HG03571 (cell line): ENCODE results near the gene TANC1.
"Not testable (repeated sequence)": the region's sequence is repeated elsewhere in the genome, so short reads cannot be mapped to it uniquely, and the experiment has no call there.

ENCODE experiments used
- ATAC-seq: cut with Tn5 transposase; IDR thresholded peaks from one replicate; pipeline ENCODE4 v1.9.1; 2021; ENCODE audit not compliant: unreplicated experiment

Gene TANC1

DNA sequence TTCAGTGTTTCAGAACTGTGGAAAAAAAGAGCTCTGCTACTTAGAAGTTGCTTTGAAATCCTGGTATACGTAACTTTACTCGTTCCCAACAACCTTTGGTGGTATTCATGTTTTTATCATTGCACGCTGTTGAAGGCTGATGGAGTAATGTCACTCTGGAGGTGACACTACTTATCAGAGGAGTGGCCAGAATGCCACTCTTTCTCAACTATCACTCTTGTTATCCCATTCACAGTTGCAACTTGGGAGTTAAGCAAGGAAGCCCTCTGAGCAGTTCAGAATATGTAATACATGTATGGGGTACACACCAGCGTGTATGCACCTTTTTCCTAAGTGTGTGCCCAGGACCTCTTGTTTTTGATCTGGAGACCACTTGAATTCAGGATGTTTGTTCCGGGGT, 53.6 kb downstream of the TANC1 start:
- no peak for ATAC-seq

DNA sequence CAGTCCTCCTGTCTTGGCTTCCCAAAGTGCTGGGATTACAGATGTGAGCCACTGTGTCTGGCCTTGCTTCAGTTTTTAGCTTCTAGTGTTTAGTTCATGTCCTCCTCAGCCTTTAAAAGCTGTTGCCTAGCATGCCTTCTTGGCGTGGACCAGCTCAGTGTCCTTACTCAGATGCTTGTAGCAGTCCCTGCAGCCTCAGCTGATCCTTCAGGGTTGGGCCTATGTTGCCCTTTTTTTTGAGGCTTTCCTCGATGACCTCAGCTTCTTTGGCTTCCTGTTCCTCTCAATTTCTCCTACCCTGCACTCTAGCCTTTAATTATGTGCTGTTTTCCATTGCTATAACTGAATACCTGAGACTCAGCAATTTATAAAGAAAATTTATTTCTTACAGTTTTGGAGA, 57.7 kb downstream of the TANC1 start:
- no peak for ATAC-seq

DNA sequence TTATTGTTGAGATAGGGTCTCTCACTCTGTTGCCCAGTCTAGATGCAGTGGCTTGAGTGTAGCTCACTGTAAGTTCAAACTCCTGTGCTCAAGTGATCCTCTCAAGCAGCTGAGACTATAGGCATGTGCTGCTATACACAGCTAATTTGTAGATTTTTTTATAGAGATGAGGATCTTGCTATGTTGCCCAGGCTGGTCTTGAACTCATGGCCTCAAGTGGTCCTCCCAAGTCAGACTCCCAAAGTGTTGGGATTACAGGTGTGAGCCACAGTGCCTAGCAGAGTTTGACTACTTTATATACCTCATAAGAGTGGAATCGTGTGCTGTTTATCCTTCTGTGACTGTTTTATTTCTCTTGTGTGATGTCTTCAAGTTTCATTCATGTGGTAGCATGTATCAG, 60.3 kb downstream of the TANC1 start:
- no peak for ATAC-seq

DNA sequence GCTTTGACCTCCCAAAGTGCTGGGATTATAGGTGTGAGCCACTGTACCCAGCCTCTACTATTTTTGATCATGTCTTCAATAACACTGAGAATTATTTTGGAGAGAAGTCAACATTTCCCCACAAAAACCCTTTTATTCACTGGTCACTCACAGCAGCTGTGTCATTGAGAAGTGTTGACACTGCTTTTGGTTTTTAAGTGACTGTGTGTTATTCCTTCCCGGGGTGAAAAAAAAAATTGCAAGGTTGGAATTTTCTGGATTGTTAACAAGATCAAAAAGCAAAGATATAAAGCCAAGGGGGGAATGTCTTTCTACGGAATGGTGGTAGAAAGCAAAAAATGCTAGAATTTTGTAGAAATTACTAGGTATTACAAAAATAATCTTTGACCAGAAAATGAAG, 61.5 kb downstream of the TANC1 start:
- ATAC-seq, result no peak

DNA sequence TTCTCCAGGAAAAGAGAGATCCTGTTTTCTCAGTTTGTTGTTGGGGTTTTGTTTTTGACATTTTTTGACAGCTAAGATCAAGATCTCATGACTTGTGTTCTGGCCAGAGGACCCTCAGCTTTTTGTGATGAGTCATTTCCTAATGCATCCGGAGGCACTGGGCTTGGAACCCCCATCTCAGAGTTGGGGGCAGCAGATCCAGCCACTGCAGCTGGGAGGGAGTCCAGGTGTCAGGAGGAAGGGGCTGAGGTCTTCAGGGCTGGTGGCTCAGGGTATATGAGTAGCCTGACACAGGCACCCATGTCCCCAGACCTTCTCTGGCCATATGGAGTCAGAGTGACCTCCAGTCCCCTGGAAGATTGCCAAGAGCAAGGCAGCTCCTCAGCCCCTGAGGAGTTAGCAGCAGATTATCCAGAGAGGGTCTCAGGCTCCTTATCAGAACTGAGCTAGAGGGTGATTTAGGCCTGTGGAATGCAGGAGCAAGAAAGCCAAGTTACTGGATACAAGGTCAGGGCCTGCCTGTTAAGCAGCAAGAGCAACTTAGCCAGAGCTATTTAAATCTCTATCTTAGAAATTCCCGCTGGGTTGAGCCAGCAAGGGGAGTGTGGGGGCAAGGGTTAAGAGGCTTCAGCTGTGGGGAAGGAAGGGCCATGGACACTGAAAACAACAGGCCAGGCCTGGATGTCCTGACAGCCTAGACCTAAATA, 62.4 kb downstream of the TANC1 start:
- ATAC-seq, result no peak

DNA sequence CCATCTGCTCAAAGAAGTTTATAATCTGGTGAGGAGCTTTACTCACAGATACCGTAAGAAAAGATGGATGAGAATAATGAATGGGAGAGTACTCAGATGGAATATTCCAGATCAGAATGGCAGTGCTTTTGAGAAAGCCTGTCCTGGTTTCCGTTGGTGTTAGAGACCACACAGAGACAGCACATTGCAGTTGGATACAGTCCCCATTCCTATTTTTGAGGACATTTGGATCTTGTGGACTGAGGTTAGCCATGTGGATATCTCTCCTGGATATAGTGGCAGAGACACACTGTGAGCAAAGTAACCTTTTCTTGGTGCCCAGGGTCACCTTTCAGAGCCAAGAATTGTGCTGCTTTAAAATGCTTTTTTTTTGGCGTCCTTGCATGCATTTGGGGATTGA, 63.7 kb downstream of the TANC1 start:
- ATAC-seq, result no peak

DNA sequence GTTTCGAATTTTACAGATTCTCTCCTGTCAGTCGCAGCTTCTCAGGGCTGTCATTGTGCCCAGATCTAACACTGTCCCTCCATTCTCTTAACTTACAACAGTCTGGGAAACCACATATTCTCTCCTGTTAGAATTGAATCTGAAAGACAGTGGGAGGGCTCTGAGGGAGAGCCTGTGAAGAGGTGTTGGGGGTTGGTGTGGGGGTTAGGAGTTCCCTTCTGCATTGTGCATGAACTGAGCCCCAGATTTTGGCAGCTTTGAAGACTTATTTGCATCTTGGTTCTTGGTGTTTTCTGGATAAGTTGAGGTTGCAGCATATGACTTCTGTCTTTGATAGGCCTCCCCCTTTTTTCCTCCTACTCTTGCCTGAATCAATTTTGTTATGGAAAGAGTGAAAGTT, 64.1 kb downstream of the TANC1 start:
- ATAC-seq, result no peak

DNA sequence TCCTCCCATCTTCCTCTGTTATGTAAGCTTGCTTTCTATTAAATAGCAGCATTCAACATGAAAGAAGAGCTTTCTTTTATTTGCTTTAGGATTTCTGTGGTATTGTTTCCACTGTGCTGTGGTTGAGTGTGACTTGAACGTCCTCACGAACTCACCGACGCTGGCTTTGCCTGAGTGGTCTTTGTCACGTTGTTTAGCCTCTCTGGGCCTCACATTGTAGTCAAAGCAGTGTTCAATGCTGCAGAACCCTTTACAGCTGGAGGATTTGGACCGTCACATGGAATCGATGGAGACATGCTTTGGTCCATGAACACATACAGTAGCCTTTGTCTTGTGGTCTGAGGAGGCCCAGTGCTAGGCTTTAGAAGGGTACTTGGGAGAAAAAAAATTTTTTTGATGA, 66.3 kb downstream of the TANC1 start:
- ATAC-seq, result no peak

DNA sequence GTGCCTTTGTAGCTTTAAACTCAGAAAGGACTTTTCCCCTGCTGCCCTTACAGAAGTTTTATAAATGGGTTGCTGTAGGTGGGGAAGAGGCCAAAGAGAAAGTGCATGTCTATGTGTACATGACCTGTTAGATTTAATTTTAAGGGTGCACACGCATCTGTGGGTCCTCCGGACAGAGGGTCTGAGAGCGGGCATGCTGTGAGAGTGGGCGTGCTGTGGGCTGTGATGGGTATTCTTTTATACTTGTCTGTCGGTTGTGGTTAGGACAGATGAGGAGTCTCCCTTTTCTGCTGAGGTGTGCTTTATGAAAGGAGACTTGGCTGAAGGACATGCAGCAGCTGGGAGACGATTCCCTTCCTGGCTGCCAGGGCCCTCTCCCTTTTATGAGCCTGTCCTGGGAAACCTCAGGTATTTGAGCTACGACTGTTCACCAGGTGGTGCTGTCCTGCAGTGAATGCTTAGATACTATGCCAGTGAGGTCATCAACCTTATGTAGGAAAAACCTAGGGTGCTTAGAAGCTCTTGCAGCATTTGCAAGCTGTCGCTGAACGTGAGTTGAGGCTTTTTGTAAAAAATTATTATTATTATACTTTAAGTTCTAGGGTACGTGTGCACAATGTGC, 67.5 kb downstream of the TANC1 start:
- no peak for ATAC-seq

DNA sequence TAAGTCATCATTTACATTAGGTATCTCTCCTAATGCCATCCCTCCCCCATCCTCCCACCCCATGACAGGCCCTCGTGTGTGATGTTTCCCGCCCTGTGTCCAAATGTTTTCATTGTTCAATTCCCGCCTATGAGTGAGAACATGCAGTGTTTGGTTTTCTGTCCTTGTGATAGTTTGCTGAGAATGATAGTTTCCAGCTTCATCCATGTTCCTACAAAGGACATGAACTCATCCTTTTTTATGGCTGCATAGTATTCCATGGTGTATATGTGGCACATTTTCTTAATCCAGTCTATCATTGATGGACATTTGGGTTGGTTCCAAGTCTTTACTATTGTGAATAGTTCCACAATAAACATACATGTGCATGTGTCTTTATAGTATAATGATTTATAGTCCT, 68.0 kb downstream of the TANC1 start:
- ATAC-seq, result not testable (repeated sequence)

DNA sequence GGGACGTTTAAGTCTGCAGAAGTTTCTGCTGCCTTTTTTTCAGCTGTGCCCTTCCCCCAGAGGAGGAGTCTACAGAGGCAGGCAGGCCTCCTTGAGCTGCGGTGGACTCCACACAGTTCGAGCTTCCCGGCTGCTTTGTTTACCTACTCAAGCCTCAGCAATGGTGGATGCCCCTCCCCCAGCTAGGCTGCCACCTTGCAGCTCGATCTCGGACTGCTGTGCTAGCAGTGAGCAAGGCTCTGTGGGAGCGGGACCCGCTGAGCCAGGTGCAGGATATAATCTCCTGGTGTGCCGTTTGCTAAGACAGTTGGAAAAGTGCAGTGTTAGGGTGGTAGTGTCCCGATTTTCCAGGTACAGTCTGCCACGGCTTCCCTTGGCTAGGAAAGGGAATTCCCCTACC, 72.9 kb downstream of the TANC1 start:
- not testable (repeated sequence) for ATAC-seq

DNA sequence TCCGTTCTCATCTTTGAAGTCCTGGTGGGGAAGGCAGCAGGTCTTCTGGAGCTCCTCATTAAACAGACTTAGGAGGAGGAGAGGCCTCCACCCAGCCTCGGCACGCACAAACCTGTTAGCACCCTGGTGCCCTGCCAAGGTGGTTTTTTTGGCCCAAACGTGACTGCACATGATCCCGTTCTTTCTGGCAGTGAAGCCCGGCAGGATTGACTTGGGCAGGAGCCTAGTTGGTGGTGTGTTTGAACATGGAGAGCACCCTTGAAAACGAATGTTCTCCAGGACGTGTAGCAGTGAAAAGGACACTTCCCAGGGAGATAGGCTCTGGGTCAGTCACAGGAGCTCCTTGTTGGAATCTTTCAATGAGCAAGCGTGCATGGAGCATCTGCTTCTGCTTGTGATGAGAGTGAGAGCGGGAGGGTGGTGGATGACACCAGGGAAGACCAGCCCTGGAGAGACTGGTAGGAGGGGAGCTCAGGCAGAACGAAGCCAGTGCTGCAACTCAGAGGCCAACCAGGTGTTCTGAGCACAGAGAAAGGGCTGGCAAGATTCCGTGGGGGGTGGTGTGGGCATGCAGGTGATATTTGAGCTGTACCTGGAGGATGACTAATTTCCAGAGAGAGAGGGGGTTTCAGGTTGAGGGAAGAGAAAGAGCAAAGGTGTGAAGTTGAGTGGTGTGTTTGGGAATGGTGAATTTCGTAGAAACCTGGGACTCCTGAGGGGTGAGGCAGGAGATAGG, 73.8 kb downstream of the TANC1 start:
- ATAC-seq, result no peak

DNA sequence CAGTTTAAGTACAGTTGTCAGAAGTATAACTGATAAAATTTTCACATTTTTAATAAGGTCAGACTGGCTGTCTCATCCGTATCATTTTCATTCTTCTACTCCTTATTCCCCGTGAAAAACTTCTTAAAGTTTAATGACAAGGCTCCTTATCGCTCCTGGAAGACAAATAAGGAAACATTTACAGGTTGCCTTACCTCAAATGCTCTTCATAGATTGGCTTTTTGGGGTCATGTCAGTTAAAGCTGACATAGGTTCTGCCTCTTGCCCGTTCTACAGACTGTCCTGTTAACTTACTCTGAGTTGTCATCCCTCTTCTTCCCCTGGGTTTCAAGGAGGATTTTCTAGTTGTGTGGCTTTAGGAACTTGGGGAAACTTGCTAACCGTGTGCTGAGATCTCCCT, 75.3 kb downstream of the TANC1 start:
- ATAC-seq, result no peak

DNA sequence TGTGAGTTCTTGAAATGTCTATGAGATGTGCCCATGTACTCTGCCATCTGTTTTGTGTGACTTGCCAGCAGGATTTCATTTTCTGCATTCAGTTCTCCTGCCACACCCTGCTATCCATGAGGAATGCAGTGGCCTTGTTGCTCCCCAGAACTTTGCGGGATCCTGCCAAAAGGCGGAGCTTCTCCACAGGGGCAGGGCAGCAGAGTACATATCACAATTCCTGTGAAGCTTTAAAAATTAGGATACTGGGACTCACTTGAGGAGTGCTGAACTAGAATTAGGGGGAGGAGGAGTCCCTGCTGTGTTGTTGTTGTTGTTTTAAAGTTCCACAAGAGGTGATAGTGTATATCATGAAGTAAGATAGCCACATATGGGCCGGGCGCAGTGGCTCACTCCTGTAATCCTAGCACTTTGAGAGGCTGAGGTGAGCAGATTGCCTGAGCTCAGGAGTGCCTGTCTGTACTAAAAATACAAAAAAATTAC, 76.4 kb downstream of the TANC1 start:
- ATAC-seq, result no peak

DNA sequence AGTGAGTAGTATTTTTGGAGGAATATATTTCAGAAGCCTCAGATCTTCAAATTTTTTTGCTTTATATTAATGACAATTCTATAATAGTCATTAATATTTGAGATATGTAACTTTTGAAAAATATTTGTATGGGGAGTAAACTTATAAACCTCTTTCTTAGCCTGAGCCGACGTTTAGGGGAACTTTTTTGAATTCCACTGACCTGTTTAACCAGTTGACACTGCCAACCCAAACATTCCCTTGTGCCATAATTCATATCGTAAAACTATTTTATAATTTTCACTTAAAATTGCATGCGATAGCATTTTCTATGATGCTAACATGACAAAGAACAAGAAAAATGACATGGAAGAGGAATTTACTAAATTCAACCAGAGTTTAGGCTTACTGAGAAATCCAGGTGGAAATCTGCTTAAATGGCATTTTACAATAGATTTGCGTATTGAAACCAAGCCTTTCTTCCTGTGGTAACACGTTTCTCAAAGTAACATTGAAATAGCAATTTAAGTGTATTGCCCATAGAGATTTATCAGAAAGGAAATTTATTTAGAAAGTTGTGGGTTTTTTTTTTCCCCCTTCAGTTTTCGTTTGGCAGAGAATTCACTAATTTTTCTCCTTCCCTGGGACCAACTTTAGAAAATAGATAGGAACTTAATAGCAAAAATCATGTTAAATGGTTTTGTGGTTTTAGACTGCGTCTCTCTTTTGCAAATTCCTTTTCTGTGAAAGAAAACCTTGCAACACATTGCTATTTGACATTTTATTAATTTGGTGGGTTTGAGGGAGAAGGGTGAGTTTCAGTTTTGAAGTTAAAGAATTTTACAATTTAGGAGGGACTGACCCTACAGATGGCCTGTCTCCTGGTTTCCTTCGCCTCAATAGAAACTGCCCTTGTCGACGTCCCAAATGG, 77.4 kb downstream of the TANC1 start:
- ATAC-seq, result no peak

DNA sequence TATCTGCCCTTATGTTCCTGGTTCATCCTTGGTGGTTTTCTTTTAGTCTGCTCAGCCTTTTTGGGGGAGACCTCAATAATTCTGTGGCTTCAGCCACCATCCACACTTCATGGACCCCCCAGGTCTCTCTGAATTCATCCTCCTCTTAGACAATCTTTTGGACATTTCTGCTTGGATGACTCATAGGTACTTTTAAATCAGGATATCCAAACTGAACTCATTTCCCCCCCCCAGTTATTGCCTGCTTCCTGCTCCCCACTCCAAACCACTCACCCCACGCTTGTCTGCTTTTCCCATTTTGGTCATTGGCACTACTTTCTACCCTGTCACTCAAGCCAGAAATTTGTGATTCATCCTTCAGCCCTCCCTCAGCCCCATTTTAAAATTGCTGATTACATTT, 78.5 kb downstream of the TANC1 start:
- no peak for ATAC-seq

DNA sequence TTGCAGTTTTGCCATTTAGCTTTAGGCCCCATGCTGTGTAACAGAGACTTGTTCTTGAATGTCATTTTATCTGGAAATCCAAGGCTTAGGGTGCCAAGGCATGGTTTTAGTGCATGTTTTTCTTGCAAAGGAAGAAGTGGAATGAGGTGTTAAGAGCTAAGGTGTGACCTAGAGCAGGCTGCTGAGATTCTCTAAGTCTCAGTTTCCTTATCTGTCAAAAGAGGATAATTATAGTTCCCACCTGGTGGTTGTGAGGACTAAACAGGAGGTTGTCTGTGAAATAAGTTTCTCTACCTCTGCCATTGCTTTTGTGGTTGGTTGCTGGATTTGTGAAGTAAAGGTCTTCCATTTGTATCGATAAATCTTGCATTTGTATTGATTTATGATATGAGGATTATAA, 82.0 kb downstream of the TANC1 start:
- ATAC-seq, result no peak

DNA sequence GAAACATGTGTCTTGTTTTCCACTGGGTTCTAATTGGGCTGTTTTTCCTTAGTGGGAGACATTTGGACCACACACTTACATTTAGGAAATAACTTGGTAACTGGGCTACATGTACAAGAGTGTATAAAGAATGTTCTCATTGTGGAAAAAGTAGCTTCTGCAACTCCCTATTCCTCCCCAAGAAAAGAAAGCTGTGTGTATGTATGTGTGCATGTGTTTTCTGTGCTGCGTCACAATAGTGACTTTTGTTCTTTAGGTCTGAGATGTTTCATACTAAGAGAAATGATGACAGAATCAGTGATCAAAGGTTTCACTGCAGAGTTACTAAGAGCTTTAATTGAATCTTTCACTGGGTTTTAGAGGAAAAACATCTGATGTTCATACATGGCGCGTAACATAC, 82.7 kb downstream of the TANC1 start:
- no peak for ATAC-seq

DNA sequence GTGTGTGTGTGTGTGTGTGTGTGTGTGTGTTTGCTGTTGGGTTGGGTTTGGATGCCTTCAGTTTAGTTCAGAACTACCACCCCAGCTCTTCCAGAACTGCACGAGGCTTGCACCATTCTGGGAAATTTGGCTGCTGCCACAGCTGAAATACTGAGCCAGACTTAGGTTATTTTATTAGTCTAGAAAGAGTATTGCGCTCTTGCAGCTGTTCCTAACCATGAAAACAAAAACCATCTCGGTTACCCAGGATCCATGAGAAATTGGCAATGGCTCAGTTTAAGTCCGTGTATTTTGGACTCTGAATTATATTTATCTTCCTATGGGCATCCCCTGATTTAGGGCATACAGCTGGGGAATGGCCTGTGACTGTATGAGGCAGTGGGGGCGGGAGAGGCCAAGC, 83.2 kb downstream of the TANC1 start:
- ATAC-seq, result no peak

DNA sequence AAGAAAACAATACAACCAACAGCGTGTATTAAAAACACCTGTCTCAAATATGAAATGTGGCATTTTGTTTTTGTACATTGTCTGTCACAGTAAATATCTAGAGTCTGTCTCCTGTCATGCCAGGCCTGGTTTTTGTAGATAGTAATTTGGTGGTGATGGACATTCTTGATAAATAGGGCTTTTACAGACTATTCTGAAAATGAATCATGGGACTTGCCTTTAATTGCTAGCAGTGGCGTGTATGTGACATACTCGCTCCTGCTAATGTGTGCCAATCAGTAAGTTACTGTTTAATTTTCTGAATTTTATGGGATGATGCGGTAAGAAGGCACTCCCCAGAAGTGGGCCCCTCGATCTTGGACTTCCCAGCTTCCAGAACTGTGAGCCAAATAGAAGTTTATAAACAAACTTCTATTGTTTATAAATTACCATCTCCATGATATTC, 83.7 kb downstream of the TANC1 start:
- ATAC-seq, result no peak
